GM18505 (cell line): ENCODE results near the gene CDH4.

Experiments
- ATAC-seq: cut with Tn5 transposase; IDR thresholded peaks from one replicate; pipeline ENCODE4 v1.9.1; 2021; ENCODE audit not compliant: unreplicated experiment
- POLR2A ChIP-seq: IDR thresholded peaks from 4 replicates; pipeline ENCODE4 v1.6.1; 2011; ENCODE audit warnings: borderline replicate concordance; ENCODE audit not compliant: insufficient read depth, insufficient read length; ENCODE audit errors: extremely low read depth

The CDH4 gene

GRCh38 chr20:61569825-61570224, 317.8 kb downstream of the CDH4 start:
- ATAC-seq, result no peak
- no peak for TF ChIP-seq POLR2A

- ATAC-seq, result no peak
- TF ChIP-seq POLR2A, result no peak
Observed at GRCh38 chr20:61570646-61571195, 318.7 kb downstream of the CDH4 start.

DNA sequence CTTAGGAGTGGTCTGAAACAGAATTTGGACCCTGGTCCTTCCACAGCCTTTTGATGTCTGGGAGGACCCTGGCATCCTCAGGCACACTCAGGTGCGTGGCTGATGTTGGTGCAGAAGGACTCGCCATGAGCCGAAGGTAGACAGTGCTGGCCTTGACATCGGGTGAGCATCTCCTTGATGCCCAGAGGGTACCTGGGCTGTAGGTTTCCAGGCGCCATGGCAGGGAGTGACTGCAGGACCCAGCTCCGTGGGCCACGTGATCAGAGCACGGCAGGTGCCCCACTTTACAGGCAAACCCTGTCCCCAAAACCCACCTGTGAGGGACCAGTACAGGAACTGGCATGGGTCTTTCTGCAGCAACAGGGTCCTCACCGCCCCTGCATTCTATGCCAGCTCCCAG, 319.2 kb downstream of the CDH4 start:
- no peak for ATAC-seq
- no peak for TF ChIP-seq POLR2A

DNA sequence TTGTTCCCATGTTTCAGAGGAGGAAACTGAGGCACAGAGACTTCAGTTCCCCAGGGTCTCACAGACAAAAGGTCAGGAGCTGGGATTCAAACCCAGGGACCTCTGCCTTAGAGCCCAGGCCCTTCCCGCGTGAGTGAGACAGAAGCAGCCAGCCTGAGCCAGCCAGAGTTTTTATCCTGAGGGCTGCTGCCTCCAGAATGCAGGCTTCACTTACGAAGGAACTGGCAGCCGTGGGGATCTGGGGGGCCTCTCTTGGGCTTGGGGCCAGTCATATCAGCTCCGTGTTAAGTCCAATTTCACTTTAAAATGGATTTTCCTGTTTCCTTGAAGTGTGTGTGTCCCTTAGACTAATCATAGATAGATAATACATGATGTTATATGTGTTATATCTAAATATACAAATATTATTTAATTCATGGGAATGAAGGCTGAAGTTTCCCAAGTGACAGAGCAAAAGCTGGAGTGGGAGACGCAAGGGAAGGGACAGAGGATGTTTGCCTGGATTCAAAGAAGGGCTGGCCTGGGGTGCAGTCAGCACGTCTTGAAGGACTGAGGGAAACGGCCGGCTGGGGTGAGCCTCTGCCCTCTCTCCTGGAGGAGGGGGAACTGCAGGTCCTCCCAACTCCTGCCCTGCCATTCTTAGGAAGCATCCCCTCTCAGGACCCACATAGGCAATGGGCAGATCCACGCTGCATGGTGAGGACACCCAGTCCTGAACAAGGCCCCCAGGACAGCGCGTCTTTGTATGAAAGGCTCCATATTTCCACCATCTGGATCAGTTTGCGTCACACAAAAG, 320.1 kb downstream of the CDH4 start:
- ATAC-seq, result no peak
- no peak for TF ChIP-seq POLR2A

- no peak for ATAC-seq
- no peak for TF ChIP-seq POLR2A
Observed at GRCh38 chr20:61572789-61573188, 320.7 kb downstream of the CDH4 start.

DNA sequence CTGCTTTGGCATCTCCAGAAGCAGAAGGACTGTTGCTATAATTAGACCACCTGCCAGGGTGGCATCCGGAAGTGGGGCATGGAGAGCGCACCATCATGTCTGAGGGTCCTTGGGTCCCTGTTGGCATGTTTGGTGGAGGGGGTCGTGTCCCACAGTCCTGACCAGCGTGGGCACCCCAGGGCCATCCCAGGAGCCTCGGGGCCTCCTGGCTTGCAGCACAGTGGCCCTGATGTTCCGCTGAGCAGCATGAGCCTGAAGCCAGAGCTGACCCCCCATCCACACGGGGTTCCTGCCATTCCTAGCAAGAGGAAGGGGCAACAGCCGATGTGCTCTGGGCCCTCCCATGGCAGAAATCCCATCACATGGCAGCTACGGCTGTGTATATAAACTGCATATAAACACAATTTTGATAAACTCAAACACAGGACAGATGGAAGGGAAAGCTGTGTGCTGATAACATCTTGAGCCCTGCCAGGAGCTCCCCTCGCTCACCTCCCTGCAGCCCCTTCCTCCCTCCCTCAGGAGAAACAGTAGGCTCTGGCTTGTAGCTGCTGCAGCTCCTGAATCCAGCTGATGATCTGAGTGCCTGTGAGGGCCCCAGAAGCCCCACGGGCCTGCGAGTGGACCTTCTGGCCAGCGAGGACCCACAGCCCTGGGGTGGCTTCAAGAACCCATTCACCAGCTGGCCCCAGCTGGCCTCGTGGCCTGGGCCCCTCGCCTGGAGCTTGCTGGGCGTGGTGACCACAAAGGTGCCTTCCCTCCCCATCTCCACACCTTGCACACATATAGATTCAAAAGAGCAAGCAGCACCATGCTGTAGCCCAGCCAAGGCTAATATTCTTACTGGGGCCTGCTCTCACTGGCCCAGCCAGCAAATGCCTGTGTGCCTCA, 321.6 kb downstream of the CDH4 start:
- TF ChIP-seq POLR2A, result no peak
- ATAC-seq, result no peak

GRCh38 chr20:61575151-61575937, 323.3 kb downstream of the CDH4 start:
- no peak for ATAC-seq
- TF ChIP-seq POLR2A, result no peak

- ATAC-seq, result no peak
- no peak for TF ChIP-seq POLR2A
Observed at GRCh38 chr20:61576372-61576771, 324.3 kb downstream of the CDH4 start.

GRCh38 chr20:61577065-61577464, 325.0 kb downstream of the CDH4 start:
- no peak for ATAC-seq
- no peak for TF ChIP-seq POLR2A

GRCh38 chr20:61579908-61580307, 327.8 kb downstream of the CDH4 start:
- ATAC-seq, result no peak

GRCh38 chr20:61580958-61581824, 329.1 kb downstream of the CDH4 start:
- ATAC-seq, result no peak

More at GRCh38 chr20:61579908-61580307, 327.8 kb downstream of the CDH4 start:
- no peak for TF ChIP-seq POLR2A

DNA sequence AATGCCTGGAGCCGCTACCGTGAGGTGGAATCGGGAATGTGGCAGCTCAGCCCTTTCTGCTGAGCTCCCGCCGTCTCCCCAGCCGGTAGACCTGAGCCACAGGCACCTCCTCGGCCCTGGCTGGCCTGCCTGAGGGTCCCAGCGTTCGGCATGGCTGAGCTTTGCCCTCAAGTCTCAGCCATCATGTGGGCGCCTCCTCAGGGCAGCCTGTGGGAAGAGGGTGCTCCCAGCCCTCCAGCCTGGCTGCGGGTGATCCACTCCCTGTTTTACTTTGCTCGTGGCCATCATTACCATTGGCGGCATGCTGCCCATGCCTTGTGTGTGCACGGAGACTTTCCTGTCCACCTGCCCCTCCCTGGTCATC, 329.7 kb downstream of the CDH4 start:
- no peak for ATAC-seq
- TF ChIP-seq POLR2A, result no peak

More at GRCh38 chr20:61580958-61581824, 329.1 kb downstream of the CDH4 start:
- no peak for TF ChIP-seq POLR2A
